ENCODE data around the gene ACSL6. TPM values are rescaled to one million over a fixed set of nuclear protein-coding genes. Genes with fewer than 3 reads are reported as not detected.

The ACSL6 gene
- total RNA-seq, 6 donors from 2014 or later: 0.61 to 1.2 (median 0.74) TPM; not detected in 1

DNA sequence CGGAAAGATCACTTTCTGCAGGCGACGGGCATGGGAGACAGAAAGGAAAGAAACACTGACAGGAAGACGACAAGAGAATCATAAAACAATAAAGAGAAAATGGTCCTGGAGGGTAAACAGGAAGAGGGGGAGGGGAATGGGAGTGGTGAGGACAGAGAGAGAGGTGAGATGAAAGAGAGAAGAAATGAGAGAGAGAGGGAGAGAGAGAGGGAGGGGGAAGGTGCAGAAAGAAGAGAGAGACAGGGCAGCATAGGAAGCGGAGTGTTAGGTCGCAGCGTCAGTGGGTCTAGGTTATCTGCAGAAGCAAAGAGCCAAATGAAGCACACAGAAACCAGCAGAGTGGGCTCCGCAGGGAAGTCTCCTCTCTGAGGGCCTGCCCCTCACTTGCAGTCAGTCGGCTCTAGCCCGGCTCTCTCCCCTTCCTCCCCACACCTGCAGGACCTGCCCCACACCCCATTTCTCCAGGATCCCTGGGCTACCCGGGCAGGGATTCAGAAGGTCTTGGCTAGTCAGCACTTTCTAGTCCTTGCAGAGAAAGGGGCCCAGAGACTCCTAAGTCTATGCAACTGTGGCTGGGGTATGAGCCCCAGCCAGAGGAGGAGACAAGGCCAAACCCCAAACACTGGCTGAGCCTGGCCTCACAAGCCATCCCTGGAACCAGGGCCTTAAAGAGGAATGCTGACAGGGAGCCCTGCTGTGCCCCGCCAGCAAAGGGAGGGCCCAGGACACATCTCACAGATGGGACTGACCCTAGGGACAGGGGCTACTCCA lies 36.3 kb downstream of the ACSL6 start:
- no peaks in the 10 kb centered on the region for H3K27me3 ChIP-seq
- no peaks in the 10 kb centered on the region for H3K36me3 ChIP-seq
- H3K4me3 ChIP-seq: no peak overlapping the region
- 59 to 62% methylated on average over 11 to 12 of the region's 12 CpGs for WGBS, 2 donors
- DNase-seq: no peak
- H3K4me1 ChIP-seq: no peaks in the 10 kb centered on the region
- TF ChIP-seq, protein P1, sequence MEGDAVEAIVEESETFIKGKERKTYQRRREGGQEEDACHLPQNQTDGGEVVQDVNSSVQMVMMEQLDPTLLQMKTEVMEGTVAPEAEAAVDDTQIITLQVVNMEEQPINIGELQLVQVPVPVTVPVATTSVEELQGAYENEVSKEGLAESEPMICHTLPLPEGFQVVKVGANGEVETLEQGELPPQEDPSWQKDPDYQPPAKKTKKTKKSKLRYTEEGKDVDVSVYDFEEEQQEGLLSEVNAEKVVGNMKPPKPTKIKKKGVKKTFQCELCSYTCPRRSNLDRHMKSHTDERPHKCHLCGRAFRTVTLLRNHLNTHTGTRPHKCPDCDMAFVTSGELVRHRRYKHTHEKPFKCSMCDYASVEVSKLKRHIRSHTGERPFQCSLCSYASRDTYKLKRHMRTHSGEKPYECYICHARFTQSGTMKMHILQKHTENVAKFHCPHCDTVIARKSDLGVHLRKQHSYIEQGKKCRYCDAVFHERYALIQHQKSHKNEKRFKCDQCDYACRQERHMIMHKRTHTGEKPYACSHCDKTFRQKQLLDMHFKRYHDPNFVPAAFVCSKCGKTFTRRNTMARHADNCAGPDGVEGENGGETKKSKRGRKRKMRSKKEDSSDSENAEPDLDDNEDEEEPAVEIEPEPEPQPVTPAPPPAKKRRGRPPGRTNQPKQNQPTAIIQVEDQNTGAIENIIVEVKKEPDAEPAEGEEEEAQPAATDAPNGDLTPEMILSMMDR (IDR thresholded peaks at IDR 0.05): no peak
- TF ChIP-seq POLR2A (IDR thresholded peaks at IDR 0.05) (no peak), EP300 (IDR thresholded peaks at IDR 0.05) (no peak), POLR2AphosphoS5 (IDR thresholded peaks at IDR 0.05) (no peak)
- no peaks in the 10 kb centered on the region for H3K9me3 ChIP-seq
- H3K27ac ChIP-seq: no peak overlapping the region
- no peak for ATAC-seq (ENCODE audit: low FRiP score in 2 of 2)

DNA sequence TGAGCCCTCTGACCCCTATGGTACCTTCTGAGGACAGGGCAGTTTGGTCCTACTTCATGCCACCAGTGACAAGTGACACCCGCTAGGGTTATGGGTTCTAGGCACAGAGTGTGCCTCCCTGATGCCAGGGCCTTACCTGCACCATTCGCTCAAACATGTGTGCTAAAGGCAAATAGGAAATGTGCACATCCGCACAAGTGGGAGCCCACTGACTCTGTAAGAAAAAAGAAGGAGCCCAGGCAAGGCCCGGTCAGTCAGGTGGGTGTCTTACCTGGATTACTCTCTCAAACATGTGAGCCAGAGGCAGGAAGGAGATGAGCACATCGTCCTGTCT lies 36.9 kb downstream of the ACSL6 start:
- DNase-seq (no peak), ATAC-seq (ENCODE audit: low FRiP score in 2 of 2) (no peak)
- WGBS, 2 donors: 68 to 70% methylated on average over 5 of the region's 5 CpGs
- H3K27me3 ChIP-seq: no peaks in the 10 kb centered on the region
- H3K4me1 ChIP-seq: no peaks in the 10 kb centered on the region
- H3K4me3 ChIP-seq: no peak overlapping the region
- no peaks in the 10 kb centered on the region for H3K9me3 ChIP-seq
- H3K36me3 ChIP-seq: no peaks in the 10 kb centered on the region
- TF ChIP-seq EP300 (IDR thresholded peaks at IDR 0.05): no peak
- no peak for TF ChIP-seq POLR2AphosphoS5 (IDR thresholded peaks at IDR 0.05)
- no peak for TF ChIP-seq POLR2A (IDR thresholded peaks at IDR 0.05)
- TF ChIP-seq, protein P1 (IDR thresholded peaks at IDR 0.05): no peak
- no peak overlapping the region for H3K27ac ChIP-seq

DNA sequence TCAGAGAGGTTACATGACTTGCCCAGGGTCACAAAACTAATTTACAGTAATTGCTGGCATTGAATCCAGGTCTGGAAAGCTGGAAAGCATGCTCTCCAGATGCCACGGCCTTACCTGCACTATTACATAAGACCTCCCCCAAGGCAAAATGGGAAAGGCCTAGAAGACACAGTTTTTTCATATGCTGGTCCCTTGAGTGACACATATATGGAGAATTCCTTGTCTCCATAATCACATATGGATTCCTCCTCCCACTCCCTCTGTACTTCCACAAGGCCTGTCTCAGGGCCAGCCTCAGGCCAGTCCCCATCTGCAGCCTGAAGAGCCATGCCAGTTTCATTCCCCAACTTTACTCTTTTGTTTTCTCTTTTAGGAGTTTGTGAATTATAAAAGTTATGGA lies 37.4 kb downstream of the ACSL6 start:
- WGBS, 2 donors: 95 to 100% methylated on average over 1 of the region's 1 CpG
- no peak for DNase-seq
- H3K4me3 ChIP-seq: no peak overlapping the region
- H3K27me3 ChIP-seq: no peaks in the 10 kb centered on the region
- H3K27ac ChIP-seq: no peak overlapping the region
- TF ChIP-seq EP300 (IDR thresholded peaks at IDR 0.05) (no peak), POLR2A (IDR thresholded peaks at IDR 0.05) (no peak), POLR2AphosphoS5 (IDR thresholded peaks at IDR 0.05) (no peak)
- TF ChIP-seq, protein P1 (IDR thresholded peaks at IDR 0.05): no peak
- no peaks in the 10 kb centered on the region for H3K36me3 ChIP-seq
- ATAC-seq (ENCODE audit: low FRiP score in 2 of 2): no peak
- no peaks in the 10 kb centered on the region for H3K9me3 ChIP-seq
- H3K4me1 ChIP-seq: no peaks in the 10 kb centered on the region

DNA sequence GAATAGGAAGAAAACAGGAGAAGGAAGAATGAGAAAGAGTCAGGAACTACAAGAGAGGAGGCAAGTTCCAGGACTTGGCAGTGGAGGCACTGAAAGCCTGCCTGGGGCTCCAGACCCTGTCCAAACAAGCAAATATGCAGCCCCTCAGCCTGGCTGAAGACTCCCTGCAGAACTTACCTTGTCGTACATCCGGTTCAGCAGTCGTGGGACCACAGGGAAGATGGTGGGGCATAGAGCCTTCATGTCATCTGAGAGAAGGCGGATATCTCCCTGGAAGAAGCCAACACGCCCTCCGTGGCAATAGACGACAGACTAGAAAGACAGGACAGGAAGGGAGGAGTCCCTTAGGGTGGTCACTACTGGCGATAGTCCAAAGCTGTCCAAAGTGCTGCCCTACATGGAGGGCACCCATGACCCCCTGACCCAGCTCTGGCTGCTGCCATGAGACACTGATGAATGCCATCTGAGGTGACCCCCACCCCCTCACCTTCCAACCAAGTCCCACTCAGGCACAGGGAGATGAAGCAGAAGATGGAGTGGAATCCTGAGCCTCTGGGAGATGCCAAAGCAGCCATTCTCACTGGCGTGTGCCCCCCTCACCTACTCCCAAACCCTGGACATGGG lies 38.3 kb downstream of the ACSL6 start:
- TF ChIP-seq, protein P1 (IDR thresholded peaks at IDR 0.05): no peak
- no peak for TF ChIP-seq POLR2A (IDR thresholded peaks at IDR 0.05)
- no peak for TF ChIP-seq POLR2AphosphoS5 (IDR thresholded peaks at IDR 0.05)
- no peak for TF ChIP-seq EP300 (IDR thresholded peaks at IDR 0.05)
- Histone ChIP-seq H3K9me3 (no peaks in the 10 kb centered on the region), H3K4me1 (no peaks in the 10 kb centered on the region), H3K36me3 (no peaks in the 10 kb centered on the region), H3K4me3 (no peak overlapping the region), H3K27me3 (no peaks in the 10 kb centered on the region), H3K27ac (no peak overlapping the region)
- peak in 1 of 2 donors; percentile 21 for ATAC-seq (ENCODE audit: low FRiP score in 2 of 2)
- 87 to 93% methylated on average over 8 to 9 of the region's 9 CpGs for WGBS, 2 donors
- DNase-seq: no peak
